CD4-positive, CD25-positive, alpha-beta regulatory T cell (primary cell): ENCODE measurements around the gene SCAF1. TPM values are rescaled to one million over a fixed set of nuclear protein-coding genes. Genes with fewer than 3 reads are reported as not detected.

ENCODE experiments used
- ATAC-seq, 2 donors: fragments of 150-1000 bp; cut with Tn5 transposase; one replicate each; pipeline ENCODE4 v1.10.0; 2021; ENCODE audit warnings: low read depth in 2 of 2, moderate number of reproducible peaks in 2 of 2, moderate library complexity in 1 of 2
- DNase-seq, 3 donors: peaks; one replicate each; pipeline versions ENCODE4 v3.0.0 to v3.0.0-alpha.2; 2012 to 2022; ENCODE audit warnings: mixed read lengths in 1 of 3
- H3K27ac ChIP-seq: one replicate; pipeline ENCODE4 v1.7.0; 2013; ENCODE audit warnings: mild to moderate bottlenecking, low read length; ENCODE audit not compliant: insufficient read depth, poor library complexity, severe bottlenecking
- H3K27me3 ChIP-seq: one replicate; pipeline ENCODE4 v1.7.0; 2013; ENCODE audit warnings: low read length; ENCODE audit not compliant: control insufficient read depth, insufficient read depth
- H3K36me3 ChIP-seq: one replicate; pipeline ENCODE4 v1.7.0; 2013; ENCODE audit warnings: mild to moderate bottlenecking, low read length, moderate library complexity; ENCODE audit not compliant: control insufficient read depth, insufficient read depth
- H3K4me1 ChIP-seq: 2 replicates; pipeline ENCODE4 v1.7.0; 2013; ENCODE audit warnings: mild to moderate bottlenecking, low read length; ENCODE audit not compliant: insufficient read depth, control insufficient read depth, poor library complexity, severe bottlenecking
- H3K4me3 ChIP-seq: one replicate; pipeline ENCODE4 v1.7.0; 2013; ENCODE audit warnings: low read depth, mild to moderate bottlenecking, low read length, moderate library complexity
- H3K9me3 ChIP-seq, 2 experiments: 1 replicate in 1 of 2; 2 replicates in 1 of 2; pipeline ENCODE4 v1.7.0; 2013; ENCODE audit warnings: low read length in 2 of 2, mild to moderate bottlenecking in 1 of 2, moderate library complexity in 1 of 2; ENCODE audit not compliant: control insufficient read depth in 2 of 2
- H3K27ac Mint-ChIP-seq, 3 donors: one replicate each; pipeline ENCODE4 v1.8.0; 2020 to 2022; ENCODE audit warnings: mild to moderate bottlenecking in 3 of 3, mixed read lengths in 3 of 3, moderate library complexity in 2 of 3
- H3K27me3 Mint-ChIP-seq: one replicate; pipeline ENCODE4 v1.8.0; 2022; ENCODE audit warnings: mild to moderate bottlenecking, mixed read lengths
- H3K36me3 Mint-ChIP-seq: one replicate; pipeline ENCODE4 v1.8.0; 2020; ENCODE audit warnings: mixed read lengths
- H3K4me1 Mint-ChIP-seq, 4 donors: one replicate each; pipeline ENCODE4 v1.8.0; 2020 to 2022; ENCODE audit warnings: mixed read lengths in 4 of 4, mild to moderate bottlenecking in 1 of 4
- H3K4me3 Mint-ChIP-seq, 4 donors: one replicate each; pipeline ENCODE4 v1.8.0; 2020 to 2022; ENCODE audit warnings: mild to moderate bottlenecking in 4 of 4, mixed read lengths in 4 of 4, moderate library complexity in 3 of 4
- H3K9me3 Mint-ChIP-seq, 7 donors: one replicate each; pipeline ENCODE4 v1.8.0; 2020 to 2022; ENCODE audit warnings: mixed read lengths in 7 of 7, mild to moderate bottlenecking in 3 of 7, moderate library complexity in 2 of 7
- polyA plus RNA-seq, 4 donors: library from polyadenylated mRNA; unstranded; fragments of 300-500 nt; fragmentation: Illumina TruSeq; gene quantifications; one replicate each; pipeline ENCODE4 v1.2.3, GENCODE V29; 2021
- total RNA-seq: library from RNA; stranded (reverse); gene quantifications from one replicate; pipeline ENCODE4 v1.2.3, GENCODE V29; 2022

SCAF1 gene
- total and polyA plus RNA-seq, 5 donors from 2014 or later: 0.53 to 47.4 (median 0.81) TPM; not detected in 1

GRCh38 chr19:49677231-49677900, 35.4 kb downstream of the SCAF1 start, which contains the start of gene PRMT1:
TSS of gene PRMT1 (plus strand) at chr19:49677271. CDS start at chr19:49677281, 10 bp downstream.
- Mint-ChIP-seq H3K27ac (peak within 1 kb of the TSS; percentile 99 to 100 (median 99)), H3K4me3 (peak within 1 kb of the TSS; percentile 90 to 99 (median 98)), H3K4me1 (peaks cover 5 to 53% (median 25%) of the 10 kb centered on the region in 4 donors), H3K27me3 (peaks cover 9% of the 10 kb centered on the region), H3K36me3 (no peaks in the 10 kb centered on the region), H3K9me3 (peaks cover 0 to 1% (median 0%) of the 10 kb centered on the region in 7 donors)
- Histone ChIP-seq H3K27ac (peak within 1 kb of the TSS; percentile 98), H3K27me3 (no peaks in the 10 kb centered on the region), H3K9me3 (no peaks in the 10 kb centered on the region), H3K36me3 (peaks cover 9% of the 10 kb centered on the region), H3K4me1 (peaks cover 46% of the 10 kb centered on the region), H3K4me3 (peak within 1 kb of the TSS; percentile 86)
- ATAC-seq (peak; percentile 4 to 7), DNase-seq (peak in 2 of 3 donors; percentile 52 to 73)

GRCh38 chr19:49677901-49678674, 36.1 kb downstream of the SCAF1 start:
- Histone ChIP-seq H3K36me3 (peaks cover 13% of the 10 kb centered on the region), H3K9me3 (no peaks in the 10 kb centered on the region), H3K27ac (peak overlapping the region; percentile 98), H3K4me3 (peak overlapping the region; percentile 53), H3K27me3 (no peaks in the 10 kb centered on the region), H3K4me1 (peaks cover 45% of the 10 kb centered on the region)
- Mint-ChIP-seq H3K9me3 (peaks cover 0 to 1% (median 0%) of the 10 kb centered on the region in 7 donors), H3K4me1 (peaks cover 5 to 52% (median 24%) of the 10 kb centered on the region in 4 donors), H3K36me3 (no peaks in the 10 kb centered on the region), H3K4me3 (peak overlapping the region; percentile 88 to 93 (median 91)), H3K27ac (peak overlapping the region; percentile 71 to 100 (median 95)), H3K27me3 (peaks cover 9% of the 10 kb centered on the region)
- DNase-seq: peak; percentile 72 to 79 (median 77)
- ATAC-seq: no peak

- H3K27me3 Mint-ChIP-seq: peaks cover 5% of the 10 kb centered on the region
- H3K36me3 Mint-ChIP-seq: no peaks in the 10 kb centered on the region
- peak overlapping the region in 3 of 4 donors; percentile 5 to 92 (median 29) for H3K4me3 Mint-ChIP-seq
- Histone ChIP-seq H3K9me3 (no peaks in the 10 kb centered on the region), H3K27ac (peak overlapping the region; percentile 98), H3K36me3 (peaks cover 20% of the 10 kb centered on the region), H3K4me3 (no peak overlapping the region), H3K27me3 (no peaks in the 10 kb centered on the region), H3K4me1 (peaks cover 45% of the 10 kb centered on the region)
- H3K4me1 Mint-ChIP-seq: peaks cover 2 to 48% (median 21%) of the 10 kb centered on the region in 4 donors
- H3K9me3 Mint-ChIP-seq: no peaks in the 10 kb centered on the region
- DNase-seq: no peak
- ATAC-seq: no peak
- H3K27ac Mint-ChIP-seq: peak overlapping the region in 1 of 3 donors; percentile 100
Measured at GRCh38 chr19:49678985-49679770, 37.2 kb downstream of the SCAF1 start.

DNA sequence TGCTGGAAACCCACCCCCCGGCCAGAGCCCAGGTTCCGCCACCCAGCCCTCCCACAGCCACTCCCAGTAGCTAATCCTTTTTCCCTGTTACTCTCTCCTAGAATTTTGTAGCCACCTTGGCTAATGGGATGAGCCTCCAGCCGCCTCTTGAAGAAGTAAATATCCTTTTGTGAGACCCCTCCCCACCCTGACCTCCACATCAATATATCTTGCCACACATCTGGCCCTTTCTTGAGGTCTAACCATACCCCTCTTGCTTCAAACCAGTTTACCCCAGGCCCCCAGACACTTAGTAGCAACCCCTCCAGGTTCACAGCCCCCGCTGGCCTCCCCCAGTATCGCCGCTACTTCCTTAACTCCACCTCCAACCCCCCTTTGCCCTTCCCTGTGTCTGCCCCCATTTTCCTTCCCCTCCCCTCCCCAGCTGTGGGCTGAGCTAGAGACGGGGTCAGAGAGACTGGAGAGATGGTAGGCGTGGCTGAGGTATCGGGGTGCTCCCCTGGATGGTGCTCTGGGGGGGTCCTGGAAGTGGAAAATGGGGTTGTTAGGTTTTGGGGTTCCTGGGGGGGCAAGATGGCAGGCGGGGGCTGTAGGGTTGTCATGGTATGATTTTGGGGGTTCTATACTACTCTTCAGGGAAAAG, 37.9 kb downstream of the SCAF1 start:
- no peaks in the 10 kb centered on the region for H3K9me3 ChIP-seq
- Mint-ChIP-seq H3K4me1 (peaks cover 0 to 48% (median 21%) of the 10 kb centered on the region in 4 donors), H3K4me3 (peak overlapping the region in 2 of 4 donors; percentile 19 to 54), H3K27ac (peak overlapping the region; percentile 47 to 65 (median 56)), H3K9me3 (no peaks in the 10 kb centered on the region), H3K36me3 (no peaks in the 10 kb centered on the region), H3K27me3 (peaks cover 5% of the 10 kb centered on the region)
- peaks cover 45% of the 10 kb centered on the region for H3K4me1 ChIP-seq
- ATAC-seq (no peak), DNase-seq (no peak)
- no peak overlapping the region for H3K4me3 ChIP-seq
- peak overlapping the region; percentile 98 for H3K27ac ChIP-seq
- peaks cover 20% of the 10 kb centered on the region for H3K36me3 ChIP-seq
- no peaks in the 10 kb centered on the region for H3K27me3 ChIP-seq

DNA sequence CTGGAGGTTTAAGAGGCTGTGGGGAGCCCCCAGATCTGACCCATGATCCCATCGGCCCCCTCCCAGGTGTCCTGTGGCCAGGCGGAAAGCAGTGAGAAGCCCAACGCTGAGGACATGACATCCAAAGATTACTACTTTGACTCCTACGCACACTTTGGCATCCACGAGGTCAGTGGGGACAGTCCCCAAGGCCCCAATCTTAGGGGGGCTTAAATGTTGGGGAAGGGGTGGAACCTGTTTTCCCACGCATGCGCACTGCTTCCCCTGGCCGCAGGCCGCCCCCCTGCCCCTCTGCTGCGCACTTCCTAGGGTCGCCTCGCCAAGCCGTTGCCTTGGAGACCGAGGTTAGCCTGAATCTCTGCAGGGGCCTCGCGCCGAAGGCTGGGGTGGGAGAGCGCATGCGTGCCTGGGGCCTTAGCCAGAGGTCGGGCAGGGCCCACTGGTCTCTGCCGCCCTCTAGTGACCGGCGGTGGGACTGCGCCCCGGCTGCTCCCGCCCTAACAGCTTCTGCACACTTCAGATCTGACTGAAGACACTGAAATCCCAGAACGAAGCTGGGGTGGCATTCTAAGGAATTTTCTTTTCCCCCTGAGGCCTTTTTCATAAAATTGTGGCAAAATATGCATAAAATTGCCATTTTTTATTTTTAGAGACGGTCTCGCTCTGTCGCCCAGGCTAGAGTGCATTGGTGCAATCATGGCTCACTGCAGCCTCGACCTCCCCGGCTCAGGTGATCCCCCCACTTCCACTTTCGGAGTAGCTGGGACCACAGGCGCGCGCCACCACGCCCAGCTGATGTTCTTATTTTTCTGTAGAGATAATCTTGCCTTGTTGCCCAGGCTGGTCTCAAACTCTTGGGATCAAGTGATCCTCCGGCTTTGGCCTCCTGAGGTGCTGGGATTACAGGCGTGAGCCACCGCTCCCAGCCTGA, 38.7 kb downstream of the SCAF1 start:
- Mint-ChIP-seq H3K36me3 (peaks cover 3% of the 10 kb centered on the region), H3K4me3 (peak overlapping the region in 3 of 4 donors; percentile 33 to 67 (median 38)), H3K27ac (peak overlapping the region in 2 of 3 donors; percentile 69 to 80), H3K4me1 (peaks cover 0 to 48% (median 21%) of the 10 kb centered on the region in 4 donors), H3K9me3 (no peaks in the 10 kb centered on the region), H3K27me3 (peaks cover 5% of the 10 kb centered on the region)
- H3K36me3 ChIP-seq: peaks cover 27% of the 10 kb centered on the region
- H3K4me1 ChIP-seq: peaks cover 45% of the 10 kb centered on the region
- DNase-seq: peak; percentile 88 to 91 (median 90)
- ATAC-seq: peak; percentile 19 to 21
- H3K9me3 ChIP-seq: no peaks in the 10 kb centered on the region
- peak overlapping the region; percentile 66 for H3K27ac ChIP-seq
- H3K27me3 ChIP-seq: no peaks in the 10 kb centered on the region
- H3K4me3 ChIP-seq: no peak overlapping the region

DNA sequence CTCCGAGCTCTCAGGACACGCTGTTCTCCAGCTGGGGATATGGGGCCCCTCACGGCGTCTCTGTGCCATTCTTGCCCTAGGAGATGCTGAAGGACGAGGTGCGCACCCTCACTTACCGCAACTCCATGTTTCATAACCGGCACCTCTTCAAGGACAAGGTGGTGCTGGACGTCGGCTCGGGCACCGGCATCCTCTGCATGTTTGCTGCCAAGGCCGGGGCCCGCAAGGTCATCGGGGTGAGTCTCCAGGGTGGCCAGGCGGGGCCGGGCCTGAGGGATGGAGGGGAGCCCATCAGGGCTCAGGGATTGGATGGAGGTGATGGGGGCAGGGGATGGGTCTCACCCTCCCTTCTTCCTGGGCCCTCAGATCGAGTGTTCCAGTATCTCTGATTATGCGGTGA, 39.8 kb downstream of the SCAF1 start:
- Mint-ChIP-seq H3K27me3 (no peaks in the 10 kb centered on the region), H3K36me3 (peaks cover 5% of the 10 kb centered on the region), H3K27ac (no peak overlapping the region), H3K4me3 (no peak overlapping the region), H3K4me1 (peaks cover 0 to 39% (median 14%) of the 10 kb centered on the region in 4 donors), H3K9me3 (no peaks in the 10 kb centered on the region)
- H3K4me1 ChIP-seq: peaks cover 38% of the 10 kb centered on the region
- no peaks in the 10 kb centered on the region for H3K9me3 ChIP-seq
- no peaks in the 10 kb centered on the region for H3K27me3 ChIP-seq
- no peak overlapping the region for H3K4me3 ChIP-seq
- DNase-seq (no peak), ATAC-seq (no peak)
- no peak overlapping the region for H3K27ac ChIP-seq
- H3K36me3 ChIP-seq: peaks cover 33% of the 10 kb centered on the region
